ENCODE data around the gene RALGPS1. TPM values are rescaled to one million over a fixed set of nuclear protein-coding genes. Genes with fewer than 3 reads are reported as not detected.

The RALGPS1 gene
- total and polyA plus RNA-seq, 2 of the 13 experiments (the other 11 are each of a cell fraction or from before 2014, with no cell fraction given), result 3.7 to 6.5 TPM

DNA sequence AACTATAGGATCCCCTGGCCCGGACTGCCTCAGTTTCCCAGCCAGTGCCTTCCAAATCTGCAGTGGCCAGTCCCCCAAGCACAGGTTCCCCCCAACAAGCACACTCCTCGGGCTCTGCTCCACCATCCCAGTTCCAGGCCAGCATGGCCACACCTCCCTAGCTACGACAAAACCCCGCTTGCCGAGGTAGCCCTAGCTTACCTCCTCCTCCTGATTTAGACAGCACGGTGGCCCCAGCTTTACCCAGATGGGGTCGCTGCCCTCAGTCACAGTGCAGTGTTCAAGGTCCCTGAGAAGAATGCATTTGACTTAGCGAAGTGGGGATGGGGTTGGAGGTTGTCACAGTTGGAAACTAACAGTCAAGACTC, 309.2 kb downstream of the RALGPS1 start:
- BruUV-seq (replicated peaks), result no TSS peak
- CTCF ChIA-PET (ENCODE audit: low intra/inter-chr PET ratio, low total read pairs), result no interaction called here
- DNase-seq (ENCODE audit: low spot score) (no peak), FAIRE-seq (no peak), ATAC-seq (peak; percentile 38)
- Histone ChIP-seq H3K36me3 (replicated peaks in 1 of 2; ENCODE audit: control insufficient read depth in 1 of 2, insufficient read depth in 2 of 2, low read length in 2 of 2) (no peaks in the 10 kb centered on the region), H3K4me2 (ENCODE audit: low read depth, low read length) (peak overlapping the region; percentile 97), H3K27ac (ENCODE audit: extremely low read length, insufficient read depth, low read length) (peak overlapping the region; percentile 79), H3K4me3 (replicated peaks in 1 of 3; ENCODE audit: insufficient read depth in 1 of 3, low read depth in 2 of 3, low read length in 3 of 3) (peak overlapping the region; percentile 62 to 92 (median 70); a peak in 5 of 6 replicates), H3K27me3 (ENCODE audit: control insufficient read depth in 1 of 2, insufficient read depth in 2 of 2, low read length in 2 of 2) (peaks cover 0 to 4% of the 10 kb centered on the region in 2 experiments; a peak in 2 of 5 replicates), H4K20me1 (ENCODE audit: insufficient read depth, low read length) (no peaks in the 10 kb centered on the region), H2AFZ (ENCODE audit: low read length) (no peak overlapping the region), H3K4me1 (ENCODE audit: insufficient read depth, low read length) (peaks cover 27% of the 10 kb centered on the region), H3K9ac (ENCODE audit: insufficient read depth, low read depth, low read length) (peak overlapping the region; percentile 47; the same call in 1 of the 2 replicates), H3K79me2 (ENCODE audit: insufficient read depth, low read length) (no peaks in the 10 kb centered on the region), H3K9me3 (ENCODE audit: low read length) (no peaks in the 10 kb centered on the region)
- in situ Hi-C loops (cut with HindIII; ENCODE audit: extremely low pct_ligation_motif_present, low pct_unique_long_range_greater_than_20kb), result no loop called here
- no peak for TF ChIP-seq ZNF263 (CRISPR knock-in tag; IDR thresholded peaks at IDR 0.05)
- no peak for TF ChIP-seq ZNF737 (CRISPR knock-in tag; IDR thresholded peaks at IDR 0.05; ENCODE audit: borderline replicate concordance)
- TF ChIP-seq RARG (CRISPR knock-in tag; IDR thresholded peaks at IDR 0.05; ENCODE audit: low read depth), result no peak
- TF ChIP-seq ESRRA (CRISPR knock-in tag; IDR thresholded peaks at IDR 0.05; ENCODE audit: low read depth), result 0 out of 2 replicates have a peak, but pooled peaks have one; percentile 7
- peak; percentile 21; the same call in 1 of the 2 replicates for TF ChIP-seq HNF4A (CRISPR knock-in tag; IDR thresholded peaks at IDR 0.05)
- TF ChIP-seq ZNF136 (CRISPR knock-in tag; IDR thresholded peaks at IDR 0.05; ENCODE audit: low read depth), result no peak
- no peak for TF ChIP-seq TMF1 (CRISPR knock-in tag; IDR thresholded peaks at IDR 0.05; ENCODE audit: low read depth)
- no peak for TF ChIP-seq ZFY (CRISPR knock-in tag; IDR thresholded peaks at IDR 0.05)
- 0 out of 2 replicates have a peak, but pooled peaks have one; percentile 19 for TF ChIP-seq BORCS8-MEF2B (CRISPR knock-in tag; IDR thresholded peaks at IDR 0.05)
- no peak for TF ChIP-seq GABPB1 (CRISPR knock-in tag; IDR thresholded peaks at IDR 0.05)
- TF ChIP-seq ZNF10 (CRISPR knock-in tag; IDR thresholded peaks at IDR 0.05; ENCODE audit: borderline replicate concordance, low read depth), result no peak
- TF ChIP-seq SP5 (CRISPR knock-in tag; IDR thresholded peaks at IDR 0.05; ENCODE audit: borderline replicate concordance, low read depth), result 0 out of 2 replicates have a peak, but pooled peaks have one; percentile 4
- no peak for TF ChIP-seq ZFP36L2 (CRISPR knock-in tag; IDR thresholded peaks at IDR 0.05)
- TF ChIP-seq GPN1 (CRISPR knock-in tag; IDR thresholded peaks at IDR 0.05; ENCODE audit: borderline replicate concordance), result no peak
- TF ChIP-seq, protein P1, sequence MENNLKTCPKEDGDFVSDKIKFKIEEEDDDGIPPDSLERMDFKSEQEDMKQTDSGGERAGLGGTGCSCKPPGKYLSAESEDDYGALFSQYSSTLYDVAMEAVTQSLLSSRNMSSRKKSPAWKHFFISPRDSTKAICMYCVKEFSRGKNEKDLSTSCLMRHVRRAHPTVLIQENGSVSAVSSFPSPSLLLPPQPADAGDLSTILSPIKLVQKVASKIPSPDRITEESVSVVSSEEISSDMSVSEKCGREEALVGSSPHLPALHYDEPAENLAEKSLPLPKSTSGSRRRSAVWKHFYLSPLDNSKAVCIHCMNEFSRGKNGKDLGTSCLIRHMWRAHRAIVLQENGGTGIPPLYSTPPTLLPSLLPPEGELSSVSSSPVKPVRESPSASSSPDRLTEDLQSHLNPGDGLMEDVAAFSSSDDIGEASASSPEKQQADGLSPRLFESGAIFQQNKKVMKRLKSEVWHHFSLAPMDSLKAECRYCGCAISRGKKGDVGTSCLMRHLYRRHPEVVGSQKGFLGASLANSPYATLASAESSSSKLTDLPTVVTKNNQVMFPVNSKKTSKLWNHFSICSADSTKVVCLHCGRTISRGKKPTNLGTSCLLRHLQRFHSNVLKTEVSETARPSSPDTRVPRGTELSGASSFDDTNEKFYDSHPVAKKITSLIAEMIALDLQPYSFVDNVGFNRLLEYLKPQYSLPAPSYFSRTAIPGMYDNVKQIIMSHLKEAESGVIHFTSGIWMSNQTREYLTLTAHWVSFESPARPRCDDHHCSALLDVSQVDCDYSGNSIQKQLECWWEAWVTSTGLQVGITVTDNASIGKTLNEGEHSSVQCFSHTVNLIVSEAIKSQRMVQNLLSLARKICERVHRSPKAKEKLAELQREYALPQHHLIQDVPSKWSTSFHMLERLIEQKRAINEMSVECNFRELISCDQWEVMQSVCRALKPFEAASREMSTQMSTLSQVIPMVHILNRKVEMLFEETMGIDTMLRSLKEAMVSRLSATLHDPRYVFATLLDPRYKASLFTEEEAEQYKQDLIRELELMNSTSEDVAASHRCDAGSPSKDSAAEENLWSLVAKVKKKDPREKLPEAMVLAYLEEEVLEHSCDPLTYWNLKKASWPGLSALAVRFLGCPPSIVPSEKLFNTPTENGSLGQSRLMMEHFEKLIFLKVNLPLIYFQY (CRISPR knock-in tag; IDR thresholded peaks at IDR 0.05; ENCODE audit: borderline replicate concordance), result no peak
- no peak for TF ChIP-seq PRMT3 (CRISPR knock-in tag; IDR thresholded peaks at IDR 0.05; ENCODE audit: borderline replicate concordance, low read depth)
- TF ChIP-seq, protein P2, sequence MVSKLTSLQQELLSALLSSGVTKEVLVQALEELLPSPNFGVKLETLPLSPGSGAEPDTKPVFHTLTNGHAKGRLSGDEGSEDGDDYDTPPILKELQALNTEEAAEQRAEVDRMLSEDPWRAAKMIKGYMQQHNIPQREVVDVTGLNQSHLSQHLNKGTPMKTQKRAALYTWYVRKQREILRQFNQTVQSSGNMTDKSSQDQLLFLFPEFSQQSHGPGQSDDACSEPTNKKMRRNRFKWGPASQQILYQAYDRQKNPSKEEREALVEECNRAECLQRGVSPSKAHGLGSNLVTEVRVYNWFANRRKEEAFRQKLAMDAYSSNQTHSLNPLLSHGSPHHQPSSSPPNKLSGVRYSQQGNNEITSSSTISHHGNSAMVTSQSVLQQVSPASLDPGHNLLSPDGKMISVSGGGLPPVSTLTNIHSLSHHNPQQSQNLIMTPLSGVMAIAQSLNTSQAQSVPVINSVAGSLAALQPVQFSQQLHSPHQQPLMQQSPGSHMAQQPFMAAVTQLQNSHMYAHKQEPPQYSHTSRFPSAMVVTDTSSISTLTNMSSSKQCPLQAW (CRISPR knock-in tag; IDR thresholded peaks at IDR 0.05), result no peak
- TF ChIP-seq, protein P3, sequence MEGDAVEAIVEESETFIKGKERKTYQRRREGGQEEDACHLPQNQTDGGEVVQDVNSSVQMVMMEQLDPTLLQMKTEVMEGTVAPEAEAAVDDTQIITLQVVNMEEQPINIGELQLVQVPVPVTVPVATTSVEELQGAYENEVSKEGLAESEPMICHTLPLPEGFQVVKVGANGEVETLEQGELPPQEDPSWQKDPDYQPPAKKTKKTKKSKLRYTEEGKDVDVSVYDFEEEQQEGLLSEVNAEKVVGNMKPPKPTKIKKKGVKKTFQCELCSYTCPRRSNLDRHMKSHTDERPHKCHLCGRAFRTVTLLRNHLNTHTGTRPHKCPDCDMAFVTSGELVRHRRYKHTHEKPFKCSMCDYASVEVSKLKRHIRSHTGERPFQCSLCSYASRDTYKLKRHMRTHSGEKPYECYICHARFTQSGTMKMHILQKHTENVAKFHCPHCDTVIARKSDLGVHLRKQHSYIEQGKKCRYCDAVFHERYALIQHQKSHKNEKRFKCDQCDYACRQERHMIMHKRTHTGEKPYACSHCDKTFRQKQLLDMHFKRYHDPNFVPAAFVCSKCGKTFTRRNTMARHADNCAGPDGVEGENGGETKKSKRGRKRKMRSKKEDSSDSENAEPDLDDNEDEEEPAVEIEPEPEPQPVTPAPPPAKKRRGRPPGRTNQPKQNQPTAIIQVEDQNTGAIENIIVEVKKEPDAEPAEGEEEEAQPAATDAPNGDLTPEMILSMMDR (CRISPR knock-in tag; IDR thresholded peaks at IDR 0.05), result peak; percentile 59
- no peak for TF ChIP-seq SNAPC2 (CRISPR knock-in tag; IDR thresholded peaks at IDR 0.05)
- POLR2A ChIA-PET, result interaction anchor here (0.9 to 3.6 kb wide), 11 partner anchors 9 to 229 kb away, joined by 3 to 40 read pairs (median 6); partner anchors contain the start of genes SLC2A8 and ZNF79
- 0% methylated on average over 8 of the region's 8 CpGs for WGBS (ENCODE audit: low lambda C conversion rate)
- intact Hi-C loops (cut with micrococcal nuclease; ENCODE audit: unreplicated experiment), result no loop called here

All from HepG2 (cell line).